Mucosa of descending colon (tissue), 3 donors: ENCODE results near the gene PBX3. TPM values are rescaled to one million over a fixed set of nuclear protein-coding genes. Genes with fewer than 3 reads are reported as not detected.

Experiments used
- ATAC-seq: fragments of 200-7000 bp; cut with Tn5 transposase; one replicate; pipeline ENCODE4 v1.9.1; 2020; ENCODE audit warnings: mild to moderate bottlenecking, moderate library complexity
- DNase-seq, 3 donors: peaks; one replicate each; pipeline ENCODE4 v3.0.0-alpha.2; 2020
- H3K36me3 ChIP-seq: fragments of 200-600 bp; one replicate; pipeline ENCODE4 v1.8.0; 2021; ENCODE audit warnings: low read depth, mild to moderate bottlenecking
- H3K4me1 ChIP-seq: fragments of 200-600 bp; one replicate; pipeline ENCODE4 v1.8.0; 2021; ENCODE audit warnings: low read depth, mild to moderate bottlenecking
- H3K4me3 ChIP-seq: fragments of 200-600 bp; one replicate; pipeline ENCODE4 v1.8.0; 2021; ENCODE audit warnings: mild to moderate bottlenecking
- H3K9me3 ChIP-seq: fragments of 200-600 bp; one replicate; pipeline ENCODE4 v1.8.0; 2021; ENCODE audit warnings: mild to moderate bottlenecking
- CTCF ChIP-seq: fragments of 200-600 bp; IDR thresholded peaks from one replicate; pipeline ENCODE4 v1.8.0; 2022; ENCODE audit warnings: antibody characterized with exemption, mild to moderate bottlenecking
- intact Hi-C, 2 donors: fragments of 100-400 bp; cut with DNase I in 1 of 2; cut with micrococcal nuclease in 1 of 2; formaldehyde crosslinking; loops; one replicate each; pipeline versions ENCODE4 v1.11.0 to v1.11.1; 2022; cut with DNase I, micrococcal nuclease
- total RNA-seq, 3 donors: library from RNA; stranded (reverse); fragmentation: NEBNext Ultra II Directional in 2 of 3; extraction: Animal tissue kit (Norgen Biotek cat#: 25700) in 2 of 3; gene quantifications; one replicate each; pipeline versions ENCODE4 v1.2.1 to v1.2.4, GENCODE V29; 2021 to 2023
- donor health status: DM: no; HTN: no; CAD: no; lungs with moderate emphysema.
- donor health status: DM: no; HTN: no; CAD: no.
- donor health status: DM: no; HTN: yes; CAD: no.

Gene PBX3
- total RNA-seq, 3 donors from 2014 or later, result 11.7 to 71.7 (median 17.4) TPM

GRCh38 chr9:125759764-125760129 lies 12.6 kb downstream of the PBX3 start:
- no peaks in the 10 kb centered on the region for H3K4me1 ChIP-seq
- DNase-seq, result no peak
- TF ChIP-seq CTCF, result no peak
- H3K36me3 ChIP-seq, result no peaks in the 10 kb centered on the region
- intact Hi-C loops, result no loop called here
- no peak for ATAC-seq
- H3K9me3 ChIP-seq, result no peaks in the 10 kb centered on the region
- H3K4me3 ChIP-seq, result no peak overlapping the region

GRCh38 chr9:125760537-125760936 lies 13.4 kb downstream of the PBX3 start:
- ATAC-seq (no peak), DNase-seq (no peak)
- intact Hi-C loops, result no loop called here
- Histone ChIP-seq H3K4me1 (no peaks in the 10 kb centered on the region), H3K9me3 (no peaks in the 10 kb centered on the region), H3K4me3 (no peak overlapping the region), H3K36me3 (no peaks in the 10 kb centered on the region)
- TF ChIP-seq CTCF, result no peak

- Histone ChIP-seq H3K4me3 (no peak overlapping the region), H3K4me1 (no peaks in the 10 kb centered on the region), H3K36me3 (no peaks in the 10 kb centered on the region), H3K9me3 (no peaks in the 10 kb centered on the region)
- intact Hi-C loops, result no loop called here
- DNase-seq (no peak), ATAC-seq (no peak)
- no peak for TF ChIP-seq CTCF
Observed at GRCh38 chr9:125761676-125762450, 14.7 kb downstream of the PBX3 start.

- intact Hi-C loops, result no loop called here
- Histone ChIP-seq H3K4me1 (no peaks in the 10 kb centered on the region), H3K4me3 (no peak overlapping the region), H3K36me3 (no peaks in the 10 kb centered on the region), H3K9me3 (no peaks in the 10 kb centered on the region)
- TF ChIP-seq CTCF, result no peak
- DNase-seq (no peak), ATAC-seq (no peak)
Observed at GRCh38 chr9:125763394-125763801, 16.2 kb downstream of the PBX3 start.

GRCh38 chr9:125764198-125764597 lies 17.0 kb downstream of the PBX3 start:
- TF ChIP-seq CTCF, result no peak
- DNase-seq (no peak), ATAC-seq (no peak)
- intact Hi-C loops, result no loop called here
- H3K4me3 ChIP-seq, result no peak overlapping the region
- no peaks in the 10 kb centered on the region for H3K36me3 ChIP-seq
- no peaks in the 10 kb centered on the region for H3K9me3 ChIP-seq
- H3K4me1 ChIP-seq, result no peaks in the 10 kb centered on the region
